ENCODE measurements around the gene ATG16L2.
"Not testable (repeated sequence)": the region's sequence is repeated elsewhere in the genome, so short reads cannot be mapped to it uniquely, and the experiment has no call there.

Gene ATG16L2

DNA sequence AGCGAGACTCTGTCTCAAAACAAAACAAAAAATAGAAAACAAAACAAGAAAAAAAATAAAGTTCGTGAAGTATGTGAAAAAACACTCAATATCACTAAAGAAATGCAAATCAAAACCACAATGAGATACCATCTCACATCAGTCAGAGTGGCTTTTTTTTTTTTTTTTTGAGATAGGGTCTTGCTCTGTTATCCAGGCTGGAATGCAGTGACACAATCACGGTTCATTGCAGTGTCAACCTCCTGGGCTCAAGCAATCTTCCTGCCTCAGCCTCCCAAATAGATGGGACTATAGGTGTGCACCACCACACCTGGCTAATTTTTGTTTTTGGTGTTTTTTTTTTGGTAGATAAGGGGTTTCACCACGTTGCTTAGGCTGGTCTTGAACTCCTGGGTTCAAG, 37.5 kb downstream of the ATG16L2 start:
- no peak for DNase-seq

DNA sequence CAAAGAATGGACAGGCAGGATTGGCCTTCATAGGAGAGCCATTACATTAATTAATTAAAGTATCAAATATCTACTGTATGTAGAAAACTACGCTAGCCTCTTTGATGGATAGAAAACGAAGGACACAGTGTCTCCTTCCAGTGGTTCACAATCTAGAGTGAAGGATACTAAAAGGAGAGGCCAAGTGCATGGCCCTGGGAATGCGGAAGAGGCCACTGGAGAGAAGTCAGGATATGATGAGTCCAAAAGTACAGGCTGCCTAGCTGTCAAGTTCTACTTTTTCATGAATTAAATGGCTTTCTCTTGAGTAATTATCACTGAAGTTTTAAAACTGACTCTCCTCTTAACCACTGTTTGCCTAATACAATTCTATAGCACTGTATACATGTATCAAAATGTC, 41.9 kb downstream of the ATG16L2 start:
- DNase-seq = no peak

GRCh38 chr11:72856551-72857345, 42.5 kb downstream of the ATG16L2 start:
- no peak for DNase-seq

DNA sequence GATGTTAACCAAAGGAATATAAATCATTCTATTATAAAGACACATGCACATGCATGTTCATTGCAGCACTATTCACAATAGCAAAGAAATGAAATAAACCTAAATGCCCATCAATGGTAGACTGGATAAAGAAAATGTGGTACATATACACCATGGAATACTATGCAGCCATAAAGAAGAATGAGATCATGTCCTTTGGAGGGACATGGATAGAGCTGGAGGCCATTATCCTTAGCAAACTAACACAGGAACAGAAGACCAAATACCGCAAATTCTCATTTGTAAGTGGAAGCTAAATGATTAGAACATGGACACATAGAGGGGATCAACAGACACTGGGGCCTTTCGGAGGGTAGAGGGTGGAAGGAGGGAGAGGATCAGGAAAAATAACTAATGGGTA, 44.1 kb downstream of the ATG16L2 start:
- not testable (repeated sequence) for DNase-seq

DNA sequence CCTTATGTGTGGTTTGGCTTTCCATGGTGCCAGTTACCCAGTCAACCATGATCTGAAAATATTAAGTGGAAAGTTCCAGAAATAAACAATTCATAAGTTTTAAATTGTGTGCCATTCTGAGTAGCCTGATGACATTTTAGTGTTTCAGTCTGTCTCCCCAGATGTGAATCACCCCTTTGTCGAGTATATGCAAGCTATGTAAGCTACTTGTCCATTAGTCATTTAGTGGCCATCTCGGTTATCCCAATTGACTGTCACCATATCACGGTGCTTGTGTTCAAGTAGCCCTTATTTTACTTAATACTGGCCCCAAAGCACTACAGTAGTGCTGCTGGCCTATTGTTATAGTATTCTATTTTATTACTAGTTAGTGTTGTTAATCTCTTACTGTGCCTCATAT, 44.9 kb downstream of the ATG16L2 start:
- no peak for DNase-seq

DNA sequence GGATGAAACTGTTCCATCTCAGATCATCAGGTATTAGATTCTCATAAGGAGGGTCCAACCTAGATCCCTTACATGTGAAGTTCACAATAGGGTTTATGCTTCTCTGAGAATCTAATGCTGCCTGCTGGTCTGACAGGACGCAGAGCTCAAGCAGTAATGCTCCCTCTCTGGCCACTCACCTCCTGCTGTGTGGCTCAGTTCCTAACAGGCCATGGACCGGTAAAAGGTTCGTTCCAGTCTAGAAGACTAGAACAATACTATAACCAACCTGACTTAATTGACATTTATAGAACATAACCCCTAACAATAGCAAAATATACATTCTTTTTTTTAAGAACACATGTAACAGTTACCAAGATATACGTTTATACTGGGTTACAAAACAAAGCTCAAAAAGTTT, 45.8 kb downstream of the ATG16L2 start:
- no peak for DNase-seq

DNA sequence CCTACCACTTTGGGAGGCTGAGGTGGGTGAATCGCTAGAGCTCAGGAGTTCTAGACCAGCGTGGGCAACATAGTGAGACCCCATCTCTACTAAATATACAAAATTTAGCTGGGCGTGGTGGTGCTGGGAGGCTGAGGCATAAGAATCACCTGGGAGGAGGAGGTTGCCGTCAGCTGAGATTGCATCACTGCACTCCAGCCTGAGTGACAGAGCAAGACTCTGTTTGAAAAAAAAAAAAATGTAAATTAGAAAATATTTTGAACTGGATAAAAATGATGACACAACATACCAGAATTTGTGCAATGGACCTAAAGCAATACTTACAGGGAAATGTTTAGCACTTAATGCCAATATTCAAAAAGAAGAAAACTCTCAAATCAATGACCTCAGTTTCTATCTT, 46.4 kb downstream of the ATG16L2 start:
- no peak for DNase-seq

DNA sequence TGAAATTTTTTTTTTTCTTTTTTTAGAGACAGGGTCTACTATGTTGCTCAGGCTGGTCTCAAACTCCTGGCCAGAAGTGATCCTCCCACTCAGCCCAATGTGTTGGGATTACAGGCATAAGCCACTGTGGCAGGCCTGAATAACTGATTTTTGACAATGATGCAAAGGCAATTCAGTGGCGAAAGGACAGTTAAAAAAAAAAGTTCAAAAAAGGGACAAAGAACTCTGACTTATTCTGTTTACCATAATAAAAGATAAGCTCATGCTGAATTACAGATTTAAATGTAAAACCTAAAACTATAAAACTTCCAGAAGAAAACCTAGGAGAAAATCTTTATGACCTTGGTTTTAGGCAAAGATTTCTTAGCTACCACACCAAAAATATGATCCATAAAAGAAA, 48.9 kb downstream of the ATG16L2 start:
- DNase-seq = no peak

- DNase-seq = no peak
Observed at GRCh38 chr11:72863916-72864315, 49.7 kb downstream of the ATG16L2 start.

DNA sequence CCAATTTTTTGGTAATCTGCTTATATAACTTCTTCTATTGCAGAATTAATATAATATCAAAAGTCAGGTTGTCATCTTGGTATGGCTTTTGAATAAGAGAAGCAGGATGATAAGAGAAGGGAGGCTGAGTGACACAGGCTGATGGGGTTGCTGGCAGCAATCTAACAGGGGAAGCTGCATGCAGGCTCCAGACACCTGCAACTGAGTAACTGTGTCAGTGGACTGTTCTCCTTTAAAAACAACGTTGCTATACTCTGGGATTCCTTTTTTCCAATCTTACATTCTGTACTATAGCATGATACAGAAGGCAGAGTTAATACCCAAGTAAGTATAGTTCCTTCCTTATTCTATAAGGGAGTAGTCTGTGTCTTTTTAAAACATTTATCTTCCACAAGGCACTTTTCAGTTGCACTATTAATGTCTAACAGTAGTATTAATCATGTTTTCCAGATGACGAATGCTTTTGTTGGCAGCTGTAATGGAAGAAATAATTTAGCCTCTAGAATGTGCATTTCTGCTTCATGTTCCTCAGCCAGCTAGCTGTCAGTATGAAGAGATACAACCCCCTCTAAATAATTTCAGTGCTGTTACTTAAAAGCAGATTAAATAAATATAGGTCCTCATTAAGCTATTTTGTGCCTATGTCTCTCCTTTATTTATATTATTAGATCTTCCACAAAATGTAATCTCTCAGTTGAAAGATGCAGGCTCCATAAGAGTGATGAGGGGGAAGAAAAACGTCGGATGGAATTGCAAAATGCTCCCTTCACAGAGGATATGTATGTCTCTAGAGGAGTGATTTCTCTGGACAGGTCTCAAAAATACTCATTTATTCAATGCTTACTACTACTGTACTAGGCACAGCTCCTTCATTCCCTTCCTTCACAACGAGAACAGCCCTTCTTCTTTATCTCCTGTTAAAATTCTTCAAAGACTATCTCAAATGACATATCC, 50.8 kb downstream of the ATG16L2 start:
- no peak for DNase-seq

GRCh38 chr11:72867970-72868369, 53.8 kb downstream of the ATG16L2 start:
- no peak for DNase-seq

DNA sequence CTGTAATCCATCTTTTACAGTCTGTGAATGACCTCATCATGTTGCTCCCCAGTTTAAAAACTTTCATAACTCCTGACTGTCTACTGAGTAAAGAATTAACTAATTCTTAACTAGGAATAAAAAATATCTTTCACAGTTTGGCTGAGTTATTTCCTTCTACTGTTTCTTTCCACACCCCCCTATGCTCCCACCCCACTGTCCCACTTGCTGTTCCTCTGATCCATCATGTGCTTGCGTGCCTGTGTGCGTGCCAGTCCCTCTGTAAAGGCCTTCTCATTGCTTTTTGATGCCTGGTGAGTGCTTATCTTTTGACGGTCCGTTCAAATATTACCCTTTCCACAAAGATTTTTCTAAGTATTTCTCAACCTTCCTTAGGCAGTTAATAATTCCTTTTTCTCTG, 55.6 kb downstream of the ATG16L2 start:
- no peak for DNase-seq

DNA sequence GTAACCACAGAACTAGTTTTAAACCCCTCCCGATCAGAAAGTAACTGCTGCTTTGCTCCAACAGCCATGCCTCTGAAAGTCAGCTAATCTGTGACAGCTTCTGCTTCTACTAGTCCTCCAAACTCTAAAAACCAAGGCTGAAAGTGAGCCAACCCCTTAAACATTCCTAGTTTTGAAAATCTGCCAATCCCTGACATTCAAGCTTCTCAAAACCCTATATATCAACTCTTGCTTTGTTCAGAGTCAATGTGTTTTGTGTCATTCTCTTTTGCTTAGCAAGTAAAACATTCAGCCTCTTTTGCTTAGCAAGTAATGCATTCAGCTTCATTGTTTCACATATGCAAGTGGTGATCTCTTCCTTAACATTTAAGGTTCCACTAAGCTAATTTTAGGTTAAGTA, 56.9 kb downstream of the ATG16L2 start:
- no peak for DNase-seq

GRCh38 chr11:72872012-72872411, 57.8 kb downstream of the ATG16L2 start:
- DNase-seq = no peak

DNA sequence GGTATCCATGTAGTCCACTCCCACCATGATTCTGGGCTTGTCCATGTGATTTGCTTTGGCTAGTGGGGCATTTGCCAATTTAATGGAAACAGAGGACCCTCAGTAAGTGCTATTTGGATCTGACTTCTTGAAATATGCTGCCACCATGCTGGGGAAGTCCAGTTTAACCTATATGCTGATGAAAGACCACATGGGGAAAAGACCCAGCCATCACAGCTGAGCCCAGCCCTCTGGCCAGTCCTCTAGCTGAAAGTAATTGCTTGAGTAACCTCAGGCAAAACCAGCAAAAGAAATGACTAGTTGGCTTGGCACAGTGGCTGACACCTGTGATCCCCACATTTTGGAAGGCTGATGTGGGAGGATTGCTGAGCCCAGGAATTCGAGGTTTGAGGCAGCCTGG, 61.5 kb downstream of the ATG16L2 start:
- no peak for DNase-seq

- DNase-seq = no peak
Observed at GRCh38 chr11:72876147-72876546, 61.9 kb downstream of the ATG16L2 start.

Data from T-helper 2 cell (primary cell).